ENCODE data around the gene TEAD4.
"Not testable (repeated sequence)": the region's sequence is repeated elsewhere in the genome, so short reads cannot be mapped to it uniquely, and the experiment has no call there.

Gene TEAD4

DNA sequence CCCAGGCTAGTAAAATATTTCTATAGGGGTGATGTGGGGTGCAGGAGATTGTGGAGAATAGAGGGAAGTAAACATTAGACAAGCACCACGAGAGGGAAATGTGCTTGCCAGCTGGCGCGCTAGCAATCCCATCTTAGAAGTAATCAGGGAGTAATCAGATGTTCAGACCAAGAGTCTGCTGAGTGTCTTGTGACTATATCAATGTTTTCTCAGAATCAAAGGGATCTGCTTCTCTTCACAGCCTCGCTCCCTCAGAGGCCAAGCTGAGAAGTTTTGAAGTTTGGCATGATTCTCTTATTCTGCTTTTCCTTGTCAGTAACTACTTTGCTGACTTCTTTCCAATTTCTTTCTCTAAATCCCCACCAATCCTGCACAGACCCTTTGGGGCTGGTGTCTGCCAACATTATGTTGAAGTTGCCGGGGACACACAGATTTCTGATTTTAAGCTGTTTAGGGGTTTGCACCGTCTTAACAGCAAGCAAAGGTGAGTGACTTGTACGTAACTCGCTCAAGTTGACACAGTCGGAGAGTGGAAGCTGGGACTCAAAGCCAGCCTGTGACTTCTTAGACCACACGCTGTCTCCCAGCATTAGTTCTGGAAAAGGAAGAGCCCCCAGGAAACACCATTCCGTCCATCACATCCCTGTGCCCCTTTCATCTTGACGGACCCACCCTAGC is 96.0 kb downstream of the TEAD4 start:
- TF ChIP-seq, protein P1, sequence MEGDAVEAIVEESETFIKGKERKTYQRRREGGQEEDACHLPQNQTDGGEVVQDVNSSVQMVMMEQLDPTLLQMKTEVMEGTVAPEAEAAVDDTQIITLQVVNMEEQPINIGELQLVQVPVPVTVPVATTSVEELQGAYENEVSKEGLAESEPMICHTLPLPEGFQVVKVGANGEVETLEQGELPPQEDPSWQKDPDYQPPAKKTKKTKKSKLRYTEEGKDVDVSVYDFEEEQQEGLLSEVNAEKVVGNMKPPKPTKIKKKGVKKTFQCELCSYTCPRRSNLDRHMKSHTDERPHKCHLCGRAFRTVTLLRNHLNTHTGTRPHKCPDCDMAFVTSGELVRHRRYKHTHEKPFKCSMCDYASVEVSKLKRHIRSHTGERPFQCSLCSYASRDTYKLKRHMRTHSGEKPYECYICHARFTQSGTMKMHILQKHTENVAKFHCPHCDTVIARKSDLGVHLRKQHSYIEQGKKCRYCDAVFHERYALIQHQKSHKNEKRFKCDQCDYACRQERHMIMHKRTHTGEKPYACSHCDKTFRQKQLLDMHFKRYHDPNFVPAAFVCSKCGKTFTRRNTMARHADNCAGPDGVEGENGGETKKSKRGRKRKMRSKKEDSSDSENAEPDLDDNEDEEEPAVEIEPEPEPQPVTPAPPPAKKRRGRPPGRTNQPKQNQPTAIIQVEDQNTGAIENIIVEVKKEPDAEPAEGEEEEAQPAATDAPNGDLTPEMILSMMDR (IDR thresholded peaks at IDR 0.05; ENCODE audit: control insufficient read depth, extremely low read depth, insufficient read depth) = no peak
- DNase-seq (ENCODE audit: low read depth) = no peak

DNA sequence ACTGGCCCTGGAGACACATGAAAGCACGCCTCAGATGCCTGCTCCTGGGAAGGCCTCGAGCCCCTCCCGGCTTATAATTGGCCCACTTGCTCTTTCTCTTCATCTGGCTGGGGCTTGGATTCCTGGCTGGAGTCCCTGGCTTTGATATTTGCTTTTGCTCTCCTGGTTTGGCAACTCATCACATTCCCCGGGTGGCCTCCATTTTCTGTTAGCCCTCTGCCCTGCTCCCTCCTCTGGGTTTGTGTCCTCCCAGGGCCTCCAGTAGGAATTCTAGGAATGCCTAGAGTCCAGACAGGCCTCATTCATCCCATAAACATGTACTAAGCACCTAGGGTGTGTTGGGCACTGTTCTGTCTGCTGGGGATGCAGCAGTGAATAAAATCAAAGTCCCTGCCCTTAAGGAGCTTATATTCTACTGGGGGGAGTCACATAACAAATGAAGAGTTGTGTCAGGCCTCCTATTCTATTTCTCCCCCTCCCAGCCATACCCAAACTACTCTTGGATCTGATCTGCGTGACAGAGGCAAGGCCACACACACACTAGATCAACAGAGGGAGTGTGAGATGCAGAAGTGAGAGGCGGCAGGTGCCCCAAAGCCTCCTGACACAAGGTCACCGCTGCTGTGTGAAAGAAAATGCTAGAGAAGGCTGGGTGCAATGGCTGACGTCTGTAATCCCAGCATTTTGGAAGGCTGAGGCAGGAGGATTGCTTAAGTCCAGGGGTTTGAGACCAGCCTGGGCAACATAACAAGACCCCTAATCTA is 96.7 kb downstream of the TEAD4 start:
- TF ChIP-seq, protein P1 (IDR thresholded peaks at IDR 0.05; ENCODE audit: control insufficient read depth, extremely low read depth, insufficient read depth) = no peak
- no peak for DNase-seq (ENCODE audit: low read depth)
- no peak overlapping the region for H3K4me3 ChIP-seq (ENCODE audit: low read depth, low read length)

More for the DNA sequence above, 96.0 kb downstream of the TEAD4 start:
- H3K4me3 ChIP-seq (ENCODE audit: low read depth, low read length) = no peak overlapping the region

DNA sequence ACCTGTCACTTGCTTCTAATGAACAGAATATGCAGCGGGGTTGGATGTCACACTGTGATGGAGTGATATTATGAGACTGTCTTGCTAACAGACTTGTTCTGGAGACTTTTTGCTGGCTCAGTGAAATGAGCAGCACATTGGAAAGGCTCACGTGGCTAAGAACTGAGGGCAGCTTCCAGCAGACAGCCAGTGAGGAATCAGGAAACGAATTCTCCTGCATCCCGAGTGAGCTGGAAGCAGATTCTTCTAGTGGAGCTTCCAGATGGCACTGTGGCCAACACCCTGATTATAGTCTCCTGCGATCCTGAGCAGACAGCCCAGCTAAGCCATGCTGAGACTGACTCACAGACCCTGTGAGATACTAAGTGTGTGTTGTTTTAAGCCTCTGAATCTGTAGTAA is 101.9 kb downstream of the TEAD4 start:
- no peak overlapping the region for H3K4me3 ChIP-seq (ENCODE audit: low read depth, low read length)
- TF ChIP-seq, protein P1 (IDR thresholded peaks at IDR 0.05; ENCODE audit: control insufficient read depth, extremely low read depth, insufficient read depth) = no peak
- DNase-seq (ENCODE audit: low read depth) = no peak

DNA sequence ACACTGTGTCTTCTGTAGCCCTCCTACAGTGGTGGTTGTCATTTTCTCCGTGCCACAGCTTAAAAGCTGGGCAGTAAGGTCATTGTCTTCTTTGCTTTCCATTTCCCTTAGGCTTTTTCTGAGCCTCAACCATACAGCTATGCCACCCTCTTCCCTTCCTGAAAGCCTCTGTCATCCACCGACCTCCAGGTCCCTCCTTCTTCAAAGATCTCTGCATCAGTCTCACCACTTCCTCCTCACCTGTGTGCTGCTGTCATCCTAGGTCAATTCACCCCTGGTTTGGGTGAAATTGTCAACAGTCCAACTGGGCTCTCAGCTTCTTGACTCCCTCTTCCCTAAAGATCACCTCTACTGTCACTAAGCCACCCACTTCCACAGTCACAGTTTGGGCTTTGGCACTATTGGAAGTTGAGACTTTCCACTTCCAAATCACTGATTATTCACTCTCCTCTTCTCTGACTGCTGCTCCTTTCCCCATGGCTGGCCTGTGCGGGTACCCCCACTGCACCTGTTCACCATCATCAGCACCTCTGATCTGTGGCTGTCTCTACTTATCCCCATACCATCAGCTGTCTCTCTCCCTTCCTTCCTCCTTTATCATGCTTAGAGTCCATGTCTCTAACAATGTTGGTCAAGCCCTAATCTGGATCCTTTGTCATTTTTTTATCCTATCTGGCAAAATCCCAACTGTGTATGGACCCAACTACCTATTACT is 102.5 kb downstream of the TEAD4 start:
- no peak for DNase-seq (ENCODE audit: low read depth)
- TF ChIP-seq, protein P1 (IDR thresholded peaks at IDR 0.05; ENCODE audit: control insufficient read depth, extremely low read depth, insufficient read depth) = no peak
- no peak overlapping the region for H3K4me3 ChIP-seq (ENCODE audit: low read depth, low read length)

DNA sequence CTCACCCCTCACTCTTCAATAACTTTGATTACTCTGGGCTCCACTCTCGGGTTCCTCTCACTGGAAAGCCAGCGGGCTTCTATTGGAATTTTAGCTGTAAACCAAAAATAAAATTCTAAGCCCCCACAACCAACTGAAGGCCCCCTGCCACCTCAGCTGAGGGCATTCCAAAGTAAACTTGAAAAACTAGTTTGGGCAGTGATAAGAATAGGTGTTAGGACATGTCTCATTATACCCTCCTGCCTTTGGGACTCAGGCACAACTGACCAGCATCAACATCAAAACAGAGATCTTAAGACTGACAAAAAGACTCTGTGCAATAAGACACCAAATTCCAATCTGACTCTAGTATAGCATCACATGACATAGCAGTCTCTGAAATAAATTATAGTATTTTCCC is 106.1 kb downstream of the TEAD4 start:
- no peak for DNase-seq (ENCODE audit: low read depth)
- H3K4me3 ChIP-seq (ENCODE audit: low read depth, low read length) = no peak overlapping the region
- TF ChIP-seq, protein P1 (IDR thresholded peaks at IDR 0.05; ENCODE audit: control insufficient read depth, extremely low read depth, insufficient read depth) = no peak

DNA sequence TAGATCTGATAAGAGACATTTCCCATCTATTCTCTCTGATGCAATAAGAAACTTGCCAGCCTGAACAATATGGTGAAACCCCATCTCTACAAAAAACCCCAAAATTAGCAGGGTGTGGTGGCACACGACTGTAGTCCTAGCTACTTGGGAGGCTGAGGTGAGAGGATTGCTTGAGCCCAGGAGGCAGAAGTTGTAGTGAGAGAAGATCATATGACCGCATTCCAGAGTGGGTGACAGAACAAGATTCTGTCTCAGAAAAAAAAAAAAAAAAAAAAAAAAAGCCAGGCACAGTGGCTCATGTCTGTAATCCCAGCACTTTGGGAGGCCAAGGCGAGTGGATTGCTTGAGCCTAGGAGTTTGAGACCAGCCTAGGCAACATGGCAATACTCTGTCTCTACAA is 106.6 kb downstream of the TEAD4 start:
- H3K4me3 ChIP-seq (ENCODE audit: low read depth, low read length); DNase-seq (ENCODE audit: low read depth): not testable (repeated sequence)

DNA sequence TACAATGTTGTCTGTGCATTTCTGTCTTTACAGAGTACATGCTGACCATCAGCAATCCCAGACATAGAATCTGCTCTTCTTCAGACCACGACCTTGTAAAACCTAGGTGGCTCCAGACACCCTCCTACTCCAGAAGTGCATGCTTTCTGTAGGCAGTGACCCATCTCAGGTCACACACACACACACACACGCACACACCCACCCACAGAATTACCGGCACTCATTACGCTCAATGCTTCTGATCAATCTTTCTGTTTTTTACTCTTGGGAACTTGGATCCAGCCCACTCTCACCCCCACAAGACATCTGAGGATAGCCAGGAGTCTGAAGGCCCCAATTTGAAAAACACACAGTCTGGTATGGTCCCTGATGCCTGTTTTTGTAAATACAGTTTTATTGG is 110.5 kb downstream of the TEAD4 start:
- TF ChIP-seq, protein P1 (IDR thresholded peaks at IDR 0.05; ENCODE audit: control insufficient read depth, extremely low read depth, insufficient read depth) = no peak
- peak overlapping the region; percentile 10; the same call in 1 of the 2 replicates for H3K4me3 ChIP-seq (ENCODE audit: low read depth, low read length)
- DNase-seq (ENCODE audit: low read depth) = peak; percentile 70
